IPS-20b (cell line): Measurements from ENCODE around the gene TMEM255B.

ENCODE experiments used
- H3K27ac ChIP-seq: one replicate; pipeline ENCODE4 v1.5.1; 2013; ENCODE audit warnings: low read length
- H3K27me3 ChIP-seq: 2 replicates; pipeline ENCODE4 v1.6.1; 2013; ENCODE audit warnings: mild to moderate bottlenecking, low read length, inconsistent platforms; ENCODE audit not compliant: insufficient read depth
- H3K36me3 ChIP-seq: 2 replicates; pipeline ENCODE4 v1.6.1; 2013; ENCODE audit warnings: low read depth, mild to moderate bottlenecking, inconsistent platforms, low read length, moderate library complexity; ENCODE audit not compliant: insufficient read depth
- H3K4me1 ChIP-seq: 2 replicates; pipeline ENCODE4 v1.6.1; 2013; ENCODE audit warnings: mild to moderate bottlenecking, control low read depth, inconsistent platforms, low read length, moderate library complexity; ENCODE audit not compliant: insufficient read depth
- H3K4me3 ChIP-seq: 2 replicates; pipeline ENCODE4 v1.5.1; 2013; ENCODE audit warnings: mild to moderate bottlenecking, low read length, inconsistent platforms
- H3K9ac ChIP-seq: 2 replicates; pipeline ENCODE4 v1.6.1; 2013; ENCODE audit warnings: low read depth, mild to moderate bottlenecking, inconsistent platforms, low read length, moderate library complexity
- H3K9me3 ChIP-seq: 2 replicates; pipeline ENCODE4 v1.6.1; 2013; ENCODE audit warnings: mild to moderate bottlenecking, low read depth, low read length, inconsistent platforms; ENCODE audit not compliant: insufficient read depth

TMEM255B gene

GRCh38 chr13:113804017-113804702 is 45.1 kb downstream of the TMEM255B start:
- no peak overlapping the region for H3K27ac ChIP-seq
- H3K9me3 ChIP-seq: peaks cover 13% of the 10 kb centered on the region
- H3K27me3 ChIP-seq: no peaks in the 10 kb centered on the region
- peaks cover 6% of the 10 kb centered on the region; the same call in 1 of the 2 replicates for H3K4me1 ChIP-seq
- no peak overlapping the region for H3K4me3 ChIP-seq
- H3K36me3 ChIP-seq: no peaks in the 10 kb centered on the region
- no peak overlapping the region for H3K9ac ChIP-seq

DNA sequence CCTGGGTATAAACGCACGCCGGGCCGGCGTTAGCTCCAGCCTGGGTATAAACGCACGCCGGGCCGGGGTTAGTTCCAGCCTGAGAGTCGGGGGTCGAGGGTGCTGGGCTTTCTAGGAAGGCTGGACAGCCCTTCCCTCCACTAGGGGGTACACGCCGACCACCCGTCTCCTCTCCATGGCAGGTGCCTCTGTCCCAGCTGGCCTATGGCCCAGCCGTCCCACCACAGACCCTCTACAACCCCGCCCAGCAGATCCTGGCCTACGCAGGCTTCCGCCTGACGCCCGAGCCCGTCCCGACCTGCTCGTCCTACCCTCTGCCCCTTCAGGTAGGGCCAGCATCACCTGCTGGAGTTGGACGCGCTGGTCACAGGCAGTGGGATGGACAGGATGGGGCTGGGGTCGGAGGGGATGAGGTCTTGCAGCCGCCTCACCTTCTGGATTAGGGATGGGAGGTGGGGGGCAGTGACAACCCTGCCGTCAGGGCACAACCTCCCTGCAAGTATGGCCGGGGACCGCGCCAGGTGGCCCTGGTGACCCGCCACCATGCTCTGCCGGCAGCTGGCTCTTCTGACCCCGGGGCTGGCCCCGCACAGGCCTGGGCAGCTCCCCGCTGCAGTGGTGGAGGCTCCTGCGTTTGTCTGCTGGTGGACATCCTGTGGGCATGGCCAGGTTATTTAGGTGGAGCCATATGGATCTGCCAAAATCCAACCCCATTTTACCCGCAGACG is 45.8 kb downstream of the TMEM255B start:
- Histone ChIP-seq H3K36me3 (no peaks in the 10 kb centered on the region), H3K4me1 (peaks cover 6% of the 10 kb centered on the region; the same call in 1 of the 2 replicates), H3K9me3 (peaks cover 13% of the 10 kb centered on the region), H3K4me3 (no peak overlapping the region), H3K9ac (no peak overlapping the region), H3K27ac (no peak overlapping the region), H3K27me3 (no peaks in the 10 kb centered on the region)

DNA sequence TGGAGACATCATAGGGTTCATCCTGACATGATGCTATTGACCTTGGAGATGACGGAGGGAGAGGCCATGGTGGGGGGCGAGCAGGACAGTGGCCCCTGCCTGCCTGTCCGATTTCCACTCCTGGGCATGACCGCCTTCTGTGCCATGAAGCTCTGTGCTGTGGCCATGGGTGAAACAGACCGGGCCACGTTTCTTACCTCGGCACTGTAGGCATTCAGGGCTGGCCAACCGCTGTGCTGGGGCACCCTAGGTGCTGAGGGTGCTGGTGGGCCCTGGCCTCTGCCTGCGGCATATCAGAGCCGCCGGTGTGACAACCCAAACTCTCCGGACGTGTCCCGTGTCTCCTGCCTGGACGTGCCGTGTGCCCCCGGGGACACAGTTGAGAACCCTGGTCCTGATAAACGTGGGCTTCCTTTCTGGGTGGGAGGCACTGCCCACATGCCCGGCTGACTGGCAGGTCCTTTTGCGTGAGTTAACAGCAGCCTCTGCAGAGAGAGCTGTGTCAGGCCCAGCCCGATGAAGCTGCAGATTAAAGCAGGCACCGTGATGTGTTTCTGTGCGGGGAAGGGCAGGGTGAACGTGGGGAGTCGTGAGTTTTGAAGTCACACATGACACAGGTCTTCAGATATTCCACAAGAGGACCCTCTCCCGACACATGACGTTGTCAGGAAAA is 46.5 kb downstream of the TMEM255B start:
- peaks cover 13% of the 10 kb centered on the region for H3K9me3 ChIP-seq
- no peak overlapping the region for H3K9ac ChIP-seq
- H3K36me3 ChIP-seq: no peaks in the 10 kb centered on the region
- H3K27ac ChIP-seq: no peak overlapping the region
- peaks cover 6% of the 10 kb centered on the region; the same call in 1 of the 2 replicates for H3K4me1 ChIP-seq
- no peaks in the 10 kb centered on the region for H3K27me3 ChIP-seq
- H3K4me3 ChIP-seq: no peak overlapping the region

- Histone ChIP-seq H3K27ac (no peak overlapping the region), H3K27me3 (no peaks in the 10 kb centered on the region), H3K9me3 (peaks cover 13% of the 10 kb centered on the region), H3K36me3 (no peaks in the 10 kb centered on the region), H3K4me1 (peaks cover 6% of the 10 kb centered on the region; the same call in 1 of the 2 replicates), H3K4me3 (no peak overlapping the region), H3K9ac (no peak overlapping the region)
Observed at GRCh38 chr13:113806104-113806471, 47.1 kb downstream of the TMEM255B start.

DNA sequence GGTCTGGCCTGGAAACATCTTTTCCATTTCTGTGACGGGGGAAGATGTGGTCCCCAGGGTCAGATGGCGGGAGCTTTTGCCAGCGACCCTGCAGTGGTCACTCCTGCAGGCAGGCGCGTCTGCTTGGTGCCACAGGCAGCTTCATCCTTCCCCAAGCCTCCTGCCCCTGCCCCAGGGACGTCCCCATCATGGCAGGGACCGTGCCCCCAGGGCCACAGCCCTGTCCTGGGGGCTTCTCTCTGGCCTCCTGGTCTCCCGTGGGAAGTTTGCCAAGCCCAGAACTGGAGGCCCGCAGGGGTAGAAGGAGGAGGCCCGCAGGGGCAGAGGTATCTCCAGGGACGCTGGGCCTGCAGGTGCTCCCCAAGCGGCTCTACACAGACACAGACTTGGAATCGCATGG is 47.5 kb downstream of the TMEM255B start:
- H3K4me1 ChIP-seq: peaks cover 6% of the 10 kb centered on the region; the same call in 1 of the 2 replicates
- no peak overlapping the region for H3K4me3 ChIP-seq
- no peak overlapping the region for H3K9ac ChIP-seq
- no peak overlapping the region for H3K27ac ChIP-seq
- peaks cover 13% of the 10 kb centered on the region for H3K9me3 ChIP-seq
- H3K36me3 ChIP-seq: no peaks in the 10 kb centered on the region
- no peaks in the 10 kb centered on the region for H3K27me3 ChIP-seq

DNA sequence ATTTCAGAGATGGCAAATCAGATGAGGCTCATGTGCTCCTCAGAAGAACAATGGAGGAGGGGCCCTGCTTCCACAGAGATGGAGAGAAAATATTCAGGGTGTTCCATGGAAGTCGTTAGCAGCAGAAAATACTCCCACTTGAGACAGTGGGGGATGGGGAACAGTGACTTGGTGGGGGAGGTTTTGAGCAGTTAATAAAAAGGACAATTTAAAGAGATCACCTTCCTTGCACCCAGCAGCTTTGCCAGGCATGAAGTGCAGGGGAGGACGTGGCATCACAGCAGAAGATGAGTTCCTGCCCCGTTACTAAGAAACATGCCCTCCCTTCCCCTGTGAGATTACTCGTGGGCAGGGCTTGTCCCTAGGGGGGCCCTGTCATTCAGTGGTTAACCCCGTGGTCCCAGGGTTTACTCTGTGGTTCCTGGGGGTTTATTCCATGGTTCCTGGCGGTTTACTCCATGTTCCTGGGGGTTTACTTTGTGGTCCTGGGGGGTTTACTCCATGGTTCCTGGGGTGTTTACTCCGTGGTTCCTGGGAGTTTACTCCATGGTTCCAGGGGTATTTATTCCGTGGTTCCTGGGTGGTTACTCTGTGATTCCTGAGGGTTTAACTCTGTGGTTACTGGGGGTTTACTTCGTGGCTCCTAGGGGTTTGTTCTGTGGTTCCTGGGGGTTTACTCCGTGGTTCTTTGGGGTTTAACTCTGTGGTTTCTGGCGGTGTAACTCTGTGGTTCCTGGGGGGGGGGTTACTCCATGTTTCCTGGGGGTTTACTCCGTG is 49.2 kb downstream of the TMEM255B start:
- Histone ChIP-seq H3K9me3 (peaks cover 13% of the 10 kb centered on the region), H3K36me3 (no peaks in the 10 kb centered on the region), H3K9ac (no peak overlapping the region), H3K4me1 (no peaks in the 10 kb centered on the region), H3K4me3 (no peak overlapping the region), H3K27me3 (no peaks in the 10 kb centered on the region), H3K27ac (no peak overlapping the region)

GRCh38 chr13:113809934-113810333 is 50.9 kb downstream of the TMEM255B start:
- H3K27me3 ChIP-seq: no peaks in the 10 kb centered on the region
- no peak overlapping the region for H3K27ac ChIP-seq
- no peaks in the 10 kb centered on the region for H3K4me1 ChIP-seq
- no peak overlapping the region for H3K4me3 ChIP-seq
- no peak overlapping the region for H3K9ac ChIP-seq
- H3K36me3 ChIP-seq: no peaks in the 10 kb centered on the region
- peaks cover 13% of the 10 kb centered on the region for H3K9me3 ChIP-seq

GRCh38 chr13:113810640-113811039 is 51.6 kb downstream of the TMEM255B start:
- Histone ChIP-seq H3K27ac (no peak overlapping the region), H3K27me3 (no peaks in the 10 kb centered on the region), H3K9ac (no peak overlapping the region)

GRCh38 chr13:113811081-113811928 is 52.3 kb downstream of the TMEM255B start:
- Histone ChIP-seq H3K4me1 (no peaks in the 10 kb centered on the region), H3K9ac (no peak overlapping the region), H3K27ac (no peak overlapping the region), H3K36me3 (no peaks in the 10 kb centered on the region), H3K4me3 (no peak overlapping the region), H3K27me3 (no peaks in the 10 kb centered on the region), H3K9me3 (peaks cover 13% of the 10 kb centered on the region)

More at GRCh38 chr13:113810640-113811039, 51.6 kb downstream of the TMEM255B start:
- Histone ChIP-seq H3K4me3 (no peak overlapping the region), H3K9me3 (peaks cover 13% of the 10 kb centered on the region), H3K4me1 (no peaks in the 10 kb centered on the region), H3K36me3 (no peaks in the 10 kb centered on the region)

GRCh38 chr13:113812178-113813040 is 53.4 kb downstream of the TMEM255B start:
- H3K9me3 ChIP-seq: peaks cover 13% of the 10 kb centered on the region
- no peak overlapping the region for H3K4me3 ChIP-seq
- H3K9ac ChIP-seq: no peak overlapping the region
- no peaks in the 10 kb centered on the region for H3K36me3 ChIP-seq
- no peak overlapping the region for H3K27ac ChIP-seq
- no peaks in the 10 kb centered on the region for H3K4me1 ChIP-seq
- no peaks in the 10 kb centered on the region for H3K27me3 ChIP-seq
